ENCODE results near the gene HEATR5B.

The HEATR5B gene

GRCh38 chr2:37084797-37085196 lies 625 bp upstream of the HEATR5B start:
- Histone ChIP-seq H3K4me3 (peak overlapping the region; percentile 98), H3K9me3 (ENCODE audit: low read depth, low read length) (no peaks in the 10 kb centered on the region), H3K9ac (ENCODE audit: insufficient read length) (peak overlapping the region; percentile 82), H3K36me3 (ENCODE audit: insufficient read depth, low read length) (peaks cover 19% of the 10 kb centered on the region), H3K27ac (no peak overlapping the region)
- no peak for TF ChIP-seq EZH2 (IDR thresholded peaks at IDR 0.05)
- TF ChIP-seq POLR2AphosphoS5 (IDR thresholded peaks at IDR 0.05; ENCODE audit: borderline replicate concordance, low read depth, low read length): no peak
- TF ChIP-seq FOXP2 (optimal IDR thresholded peaks at IDR 0.05; ENCODE audit: control extremely low read depth, extremely low read length, insufficient read depth): no peak
- DNase-seq (ENCODE audit: low read depth, low spot score): no peak

GRCh38 chr2:37080689-37081088 lies 3.5 kb downstream of the HEATR5B start:
- Histone ChIP-seq H3K36me3 (ENCODE audit: insufficient read depth, low read length) (peaks cover 20% of the 10 kb centered on the region), H3K4me3 (no peak overlapping the region), H3K9me3 (ENCODE audit: low read depth, low read length) (no peaks in the 10 kb centered on the region), H3K9ac (ENCODE audit: insufficient read length) (no peak overlapping the region), H3K27ac (no peak overlapping the region)
- TF ChIP-seq POLR2AphosphoS5 (IDR thresholded peaks at IDR 0.05; ENCODE audit: borderline replicate concordance, low read depth, low read length): no peak
- no peak for TF ChIP-seq EZH2 (IDR thresholded peaks at IDR 0.05)
- no peak for DNase-seq (ENCODE audit: low read depth, low spot score)

DNA sequence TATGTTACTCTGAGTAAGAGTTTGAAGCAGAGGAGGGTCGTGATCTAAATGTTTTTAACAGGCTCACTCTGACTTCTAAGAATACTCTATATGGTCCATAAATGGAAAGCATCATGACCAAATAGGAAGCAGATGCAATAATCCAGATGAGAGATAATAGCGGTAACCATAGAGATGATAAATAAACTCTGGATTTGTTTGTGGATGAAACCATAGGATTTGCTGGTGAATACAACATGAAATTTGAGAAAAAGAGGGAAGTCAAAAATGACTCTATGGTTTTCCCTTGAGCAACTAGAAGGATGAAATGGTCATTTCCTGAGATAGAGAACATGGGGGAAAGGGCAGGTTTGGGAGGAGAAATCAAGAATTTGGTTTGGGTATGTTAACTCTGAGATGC lies 3.9 kb downstream of the HEATR5B start:
- no peak for TF ChIP-seq POLR2AphosphoS5 (IDR thresholded peaks at IDR 0.05; ENCODE audit: borderline replicate concordance, low read depth, low read length)
- no peak for TF ChIP-seq FOXP2 (optimal IDR thresholded peaks at IDR 0.05; ENCODE audit: control extremely low read depth, extremely low read length, insufficient read depth)
- TF ChIP-seq EZH2 (IDR thresholded peaks at IDR 0.05): no peak
- Histone ChIP-seq H3K9ac (ENCODE audit: insufficient read length) (no peak overlapping the region), H3K27ac (no peak overlapping the region), H3K36me3 (ENCODE audit: insufficient read depth, low read length) (peaks cover 22% of the 10 kb centered on the region), H3K4me3 (no peak overlapping the region), H3K9me3 (ENCODE audit: low read depth, low read length) (no peaks in the 10 kb centered on the region)
- no peak for DNase-seq (ENCODE audit: low read depth, low spot score)

DNA sequence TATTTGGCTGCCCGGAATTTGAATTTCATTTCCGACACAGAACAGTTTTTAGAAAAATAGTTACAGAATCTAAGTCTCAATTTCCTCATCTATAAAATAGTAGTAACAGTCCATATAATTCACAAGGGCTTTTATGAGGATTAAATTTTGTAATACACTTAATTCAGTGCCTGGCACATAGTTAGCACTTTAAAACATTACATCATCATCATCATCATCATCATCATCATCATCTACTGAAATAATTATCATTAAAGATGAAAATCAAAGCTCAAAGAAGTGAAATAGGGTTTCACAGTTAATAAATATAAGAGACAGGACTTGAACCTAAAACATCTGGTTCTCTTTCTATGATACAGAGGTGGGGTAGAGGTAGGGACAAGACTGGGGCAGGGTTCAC lies 13.2 kb downstream of the HEATR5B start:
- H3K36me3 ChIP-seq (ENCODE audit: insufficient read depth, low read length): peaks cover 31% of the 10 kb centered on the region

DNA sequence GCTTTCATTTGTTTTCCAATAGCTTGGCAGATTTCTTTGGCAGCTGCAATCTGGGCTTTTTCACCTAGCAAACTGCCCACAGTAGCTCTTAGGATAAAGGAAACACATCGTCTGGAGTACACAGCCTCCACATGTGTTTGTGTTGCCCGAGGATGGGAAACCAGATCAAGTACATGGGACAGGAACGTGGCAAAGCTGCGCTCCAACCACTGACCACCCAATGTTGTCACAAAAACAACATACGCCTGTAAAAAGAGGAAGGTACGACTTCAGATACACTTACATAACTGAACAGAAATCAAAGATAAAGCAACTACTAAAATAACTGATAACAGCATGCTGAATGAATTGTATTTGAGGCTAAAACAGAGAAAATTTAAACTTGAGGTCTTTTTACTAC lies 15.5 kb downstream of the HEATR5B start:
- DNase-seq (ENCODE audit: low read depth, low spot score): no peak
- H3K27ac ChIP-seq: no peak overlapping the region
- peaks cover 32% of the 10 kb centered on the region for H3K36me3 ChIP-seq (ENCODE audit: insufficient read depth, low read length)
- TF ChIP-seq EZH2 (IDR thresholded peaks at IDR 0.05) (no peak), FOXP2 (optimal IDR thresholded peaks at IDR 0.05; ENCODE audit: control extremely low read depth, extremely low read length, insufficient read depth) (no peak), POLR2AphosphoS5 (IDR thresholded peaks at IDR 0.05; ENCODE audit: borderline replicate concordance, low read depth, low read length) (no peak)
- no peak overlapping the region for H3K9ac ChIP-seq (ENCODE audit: insufficient read length)
- no peak overlapping the region for H3K4me3 ChIP-seq
- no peaks in the 10 kb centered on the region for H3K9me3 ChIP-seq (ENCODE audit: low read depth, low read length)

More for the DNA sequence above, 13.2 kb downstream of the HEATR5B start:
- TF ChIP-seq POLR2AphosphoS5 (IDR thresholded peaks at IDR 0.05; ENCODE audit: borderline replicate concordance, low read depth, low read length): no peak
- TF ChIP-seq EZH2 (IDR thresholded peaks at IDR 0.05): no peak
- H3K27ac ChIP-seq: no peak overlapping the region
- H3K4me3 ChIP-seq: no peak overlapping the region
- H3K9ac ChIP-seq (ENCODE audit: insufficient read length): no peak overlapping the region
- H3K9me3 ChIP-seq (ENCODE audit: low read depth, low read length): no peaks in the 10 kb centered on the region
- DNase-seq (ENCODE audit: low read depth, low spot score): no peak

GRCh38 chr2:37061776-37062175 lies 22.4 kb downstream of the HEATR5B start:
- Histone ChIP-seq H3K9ac (ENCODE audit: insufficient read length) (no peak overlapping the region), H3K36me3 (ENCODE audit: insufficient read depth, low read length) (peaks cover 38% of the 10 kb centered on the region), H3K27ac (no peak overlapping the region), H3K9me3 (ENCODE audit: low read depth, low read length) (no peaks in the 10 kb centered on the region), H3K4me3 (no peak overlapping the region)
- no peak for DNase-seq (ENCODE audit: low read depth, low spot score)
- TF ChIP-seq EZH2 (IDR thresholded peaks at IDR 0.05) (no peak), FOXP2 (optimal IDR thresholded peaks at IDR 0.05; ENCODE audit: control extremely low read depth, extremely low read length, insufficient read depth) (no peak), POLR2AphosphoS5 (IDR thresholded peaks at IDR 0.05; ENCODE audit: borderline replicate concordance, low read depth, low read length) (no peak)

DNA sequence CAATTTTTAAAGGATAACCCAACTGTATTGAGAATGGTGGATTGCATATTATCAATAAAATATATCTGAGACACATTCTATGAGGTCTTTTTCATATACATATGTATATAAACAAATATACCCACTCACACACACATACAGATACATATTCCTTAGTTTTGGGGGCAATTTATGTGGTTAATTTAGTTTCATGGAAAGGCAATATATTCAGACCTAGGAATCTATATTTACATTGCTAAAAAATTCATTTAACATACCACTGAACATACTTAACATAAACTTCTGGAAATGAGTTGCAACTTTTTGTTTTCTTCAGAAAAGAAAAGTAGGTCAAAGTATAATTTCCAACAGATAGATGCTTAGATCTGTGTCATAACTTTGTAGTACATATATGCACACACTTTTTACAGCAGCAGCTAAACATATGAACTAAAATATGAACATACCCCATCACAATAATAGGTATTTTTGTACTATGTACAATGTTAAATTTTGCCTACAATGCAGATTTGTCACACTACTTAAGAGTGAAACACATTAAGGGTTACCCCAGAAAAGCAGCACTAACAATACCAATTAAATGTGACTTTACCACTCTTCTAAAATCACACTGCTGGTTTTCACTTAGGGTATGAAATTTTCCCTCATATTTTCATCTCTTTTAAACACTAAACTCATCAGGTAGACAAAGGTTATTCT lies 23.0 kb downstream of the HEATR5B start:
- Histone ChIP-seq H3K9me3 (ENCODE audit: low read depth, low read length) (no peaks in the 10 kb centered on the region), H3K27ac (no peak overlapping the region), H3K36me3 (ENCODE audit: insufficient read depth, low read length) (peaks cover 41% of the 10 kb centered on the region), H3K9ac (ENCODE audit: insufficient read length) (no peak overlapping the region), H3K4me3 (no peak overlapping the region)
- no peak for DNase-seq (ENCODE audit: low read depth, low spot score)
- TF ChIP-seq EZH2 (IDR thresholded peaks at IDR 0.05): no peak
- TF ChIP-seq FOXP2 (optimal IDR thresholded peaks at IDR 0.05; ENCODE audit: control extremely low read depth, extremely low read length, insufficient read depth): no peak
- no peak for TF ChIP-seq POLR2AphosphoS5 (IDR thresholded peaks at IDR 0.05; ENCODE audit: borderline replicate concordance, low read depth, low read length)

DNA sequence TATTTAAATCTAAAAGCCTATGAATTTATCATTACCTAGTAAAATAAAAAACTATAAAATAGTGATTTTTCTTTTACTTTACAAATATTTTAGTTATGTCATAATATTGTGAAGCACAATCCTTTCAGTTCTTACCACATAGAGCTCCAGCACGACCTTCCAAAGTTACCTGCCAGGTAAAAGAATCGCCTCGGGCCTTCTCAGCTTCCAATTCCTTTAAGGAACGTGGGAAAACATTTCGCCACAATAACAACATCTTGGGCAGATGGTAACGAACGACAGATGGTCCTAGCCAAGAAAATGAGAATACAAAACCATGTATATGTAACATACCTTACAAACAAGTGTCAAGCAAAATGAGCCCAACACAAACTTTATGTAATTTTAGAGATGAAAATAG lies 23.7 kb downstream of the HEATR5B start:
- Histone ChIP-seq H3K27ac (no peak overlapping the region), H3K36me3 (ENCODE audit: insufficient read depth, low read length) (peaks cover 41% of the 10 kb centered on the region), H3K9me3 (ENCODE audit: low read depth, low read length) (no peaks in the 10 kb centered on the region), H3K4me3 (no peak overlapping the region), H3K9ac (ENCODE audit: insufficient read length) (no peak overlapping the region)
- no peak for DNase-seq (ENCODE audit: low read depth, low spot score)
- TF ChIP-seq POLR2AphosphoS5 (IDR thresholded peaks at IDR 0.05; ENCODE audit: borderline replicate concordance, low read depth, low read length) (no peak), EZH2 (IDR thresholded peaks at IDR 0.05) (no peak), FOXP2 (optimal IDR thresholded peaks at IDR 0.05; ENCODE audit: control extremely low read depth, extremely low read length, insufficient read depth) (no peak)

GRCh38 chr2:37059841-37060240 lies 24.3 kb downstream of the HEATR5B start:
- TF ChIP-seq FOXP2 (optimal IDR thresholded peaks at IDR 0.05; ENCODE audit: control extremely low read depth, extremely low read length, insufficient read depth): no peak
- TF ChIP-seq EZH2 (IDR thresholded peaks at IDR 0.05): no peak
- no peak for TF ChIP-seq POLR2AphosphoS5 (IDR thresholded peaks at IDR 0.05; ENCODE audit: borderline replicate concordance, low read depth, low read length)
- H3K9me3 ChIP-seq (ENCODE audit: low read depth, low read length): no peaks in the 10 kb centered on the region
- DNase-seq (ENCODE audit: low read depth, low spot score): no peak
- H3K9ac ChIP-seq (ENCODE audit: insufficient read length): no peak overlapping the region
- no peak overlapping the region for H3K27ac ChIP-seq
- H3K36me3 ChIP-seq (ENCODE audit: insufficient read depth, low read length): peaks cover 40% of the 10 kb centered on the region
- H3K4me3 ChIP-seq: no peak overlapping the region

Measured in SK-N-MC (cell line).